SU-DHL-6 (cell line): Measurements from ENCODE around the gene COL13A1.

Experiments used
- CTCF ChIP-seq: fragments of 200-600 bp; sonication (generic); IDR thresholded peaks from one replicate; pipeline ENCODE4 v1.5.1; 2017; ENCODE audit warnings: antibody characterized with exemption, mild to moderate bottlenecking, low read length, moderate library complexity; ENCODE audit not compliant: insufficient read depth, poor library complexity, severe bottlenecking
- EZH2phosphoT487 ChIP-seq: fragments of 200-600 bp; sonication (generic), shearing (Covaris generic); conservative IDR thresholded peaks from 2 replicates; pipeline ENCODE4 v1.6.1; 2018; ENCODE audit warnings: mild to moderate bottlenecking, antibody characterized with exemption, low read length, moderate library complexity, mixed read lengths

GRCh38 chr10:69842882-69843281 lies 41.2 kb downstream of the COL13A1 start:
- TF ChIP-seq CTCF = no peak
- TF ChIP-seq EZH2phosphoT487 = no peak
